HG03469 (cell line): ENCODE results near the gene TRIM47.

Source experiments
- ATAC-seq: cut with Tn5 transposase; IDR thresholded peaks from one replicate; pipeline ENCODE4 v1.9.1; 2021; ENCODE audit warnings: mild to moderate bottlenecking, moderate library complexity, moderate number of reproducible peaks; ENCODE audit not compliant: unreplicated experiment

The TRIM47 gene

GRCh38 chr17:75878174-75878998, at the start of gene TRIM47:
TRIM47 (minus strand) TSS chr17:75878581; CDS start chr17:75878548, 33 bp downstream.
- no peak for ATAC-seq

GRCh38 chr17:75927286-75927922, 49.0 kb upstream of the TRIM47 start:
- ATAC-seq = no peak

- no peak for ATAC-seq
Measured at GRCh38 chr17:75926456-75926855, 48.1 kb upstream of the TRIM47 start.

- no peak for ATAC-seq
Measured at GRCh38 chr17:75925912-75926311, 47.5 kb upstream of the TRIM47 start.

- ATAC-seq = no peak
Measured at GRCh38 chr17:75925103-75925502, 46.7 kb upstream of the TRIM47 start.

- ATAC-seq = no peak
Measured at GRCh38 chr17:75922963-75923874, 44.8 kb upstream of the TRIM47 start.

GRCh38 chr17:75922173-75922961, 44.0 kb upstream of the TRIM47 start:
- ATAC-seq = no peak

GRCh38 chr17:75921596-75921995, 43.2 kb upstream of the TRIM47 start:
- ATAC-seq = no peak

- ATAC-seq = no peak
Measured at GRCh38 chr17:75920045-75920560, 41.7 kb upstream of the TRIM47 start.

- ATAC-seq = no peak
Measured at GRCh38 chr17:75919611-75920010, 41.2 kb upstream of the TRIM47 start.

GRCh38 chr17:75917917-75918445, 39.6 kb upstream of the TRIM47 start:
- no peak for ATAC-seq

GRCh38 chr17:75917141-75917916, 38.9 kb upstream of the TRIM47 start:
- ATAC-seq = no peak

GRCh38 chr17:75915268-75915667, 36.9 kb upstream of the TRIM47 start:
- ATAC-seq = no peak

- ATAC-seq = no peak
Measured at GRCh38 chr17:75914643-75915267, 36.4 kb upstream of the TRIM47 start.

GRCh38 chr17:75913537-75914210, 35.3 kb upstream of the TRIM47 start:
- ATAC-seq = no peak

- ATAC-seq = no peak
Measured at GRCh38 chr17:75910699-75911098, 32.3 kb upstream of the TRIM47 start.

GRCh38 chr17:75909812-75910274, 31.5 kb upstream of the TRIM47 start:
- no peak for ATAC-seq
